Endothelial cell of umbilical vein (primary cell): Measurements from ENCODE around the gene COX7B2.

Experiments used
- CTCF ChIP-seq, 2 donors: IDR thresholded peaks; 1 replicate in 1 of 2; 2 replicates in 1 of 2; pipeline ENCODE4 v1.5.1; 2011; ENCODE audit warnings: low read length in 2 of 2, mild to moderate bottlenecking in 2 of 2, moderate library complexity in 2 of 2, control low read depth in 1 of 2, inconsistent platforms in 1 of 2, low read depth in 1 of 2; ENCODE audit not compliant: insufficient read depth in 1 of 2; ENCODE audit errors: extremely low read depth in 1 of 2
- EZH2 ChIP-seq: IDR thresholded peaks from 2 replicates; pipeline ENCODE4 v1.6.1; 2012; ENCODE audit warnings: borderline replicate concordance, low read depth, mild to moderate bottlenecking, moderate library complexity, low read length, inconsistent platforms; ENCODE audit not compliant: severe bottlenecking
- FOS ChIP-seq: IDR thresholded peaks from 2 replicates; pipeline ENCODE4 v1.6.1; 2011; ENCODE audit warnings: mild to moderate bottlenecking, low read length, moderate library complexity, borderline replicate concordance; ENCODE audit not compliant: insufficient read depth
- JUN ChIP-seq: IDR thresholded peaks from 2 replicates; pipeline ENCODE4 v1.6.1; 2011; ENCODE audit warnings: borderline replicate concordance, low read depth; ENCODE audit not compliant: insufficient read length, insufficient read depth
- MYC ChIP-seq: IDR thresholded peaks from one replicate; pipeline ENCODE4 v1.6.1; 2011; ENCODE audit warnings: mild to moderate bottlenecking, low read depth, low read length
- POLR2A ChIP-seq: IDR thresholded peaks from 2 replicates; pipeline ENCODE4 v1.6.1; 2012; ENCODE audit warnings: low read depth, mild to moderate bottlenecking, control low read depth, low read length
- POLR2AphosphoS5 ChIP-seq: IDR thresholded peaks from 2 replicates; pipeline ENCODE4 v1.6.1; 2012; ENCODE audit warnings: low read depth, mild to moderate bottlenecking, control low read depth, low read length, moderate library complexity; ENCODE audit not compliant: insufficient read depth

DNA sequence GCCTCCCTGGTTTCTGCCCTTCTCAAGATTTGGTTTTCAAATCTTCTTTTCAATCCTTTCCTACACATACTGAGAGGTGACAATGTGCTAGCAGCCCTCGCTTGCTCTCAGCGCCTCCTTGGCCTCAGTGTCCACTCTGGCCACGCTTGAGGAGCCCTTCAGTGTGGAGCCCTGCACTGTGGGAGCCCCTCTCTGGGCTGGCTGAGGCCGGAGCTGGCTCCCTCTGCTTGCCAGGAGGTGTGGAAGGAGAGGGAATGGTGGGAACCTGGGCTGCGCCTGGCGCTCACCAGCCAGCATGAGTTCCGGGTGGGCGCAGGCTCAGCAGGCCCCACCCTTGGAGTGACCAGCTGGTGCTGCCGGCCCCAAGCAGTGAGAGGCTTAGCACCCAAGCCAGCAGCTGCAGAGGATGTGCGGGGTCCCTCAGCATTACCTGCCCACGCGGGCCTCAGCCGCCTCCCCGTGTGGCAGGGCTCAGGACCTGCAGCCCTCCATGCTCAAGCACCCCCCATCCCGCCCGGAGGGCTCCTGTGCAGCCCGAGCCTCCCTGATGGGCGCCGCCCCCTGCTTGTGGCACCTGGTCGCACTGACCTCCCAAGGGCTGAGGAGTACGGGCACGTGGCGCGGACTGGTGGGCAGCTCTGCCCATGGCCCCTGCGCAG is 127.5 kb downstream of the COX7B2 start:
- TF ChIP-seq CTCF (IDR thresholded peaks at IDR 0.05; ENCODE audit: extremely low read depth in 1 of 2, insufficient read depth in 1 of 2, low read depth in 1 of 2, low read length in 2 of 2) (no peak), FOS (no peak), MYC (no peak), POLR2A (no peak), POLR2AphosphoS5 (no peak), EZH2 (no peak), JUN (no peak)
